Ascending aorta (tissue), 2 donors: ENCODE results near the gene RNASE4. TPM values are rescaled to one million over a fixed set of nuclear protein-coding genes. Genes with fewer than 3 reads are reported as not detected.

Experiments used
- DNase-seq, 2 donors: peaks; one replicate each; pipeline ENCODE4 v3.0.0-alpha.2; 2019; ENCODE audit warnings: low spot score in 2 of 2
- H3K27ac ChIP-seq, 2 donors: fragments of 200-600 bp; sonication (generic); one replicate each; pipeline ENCODE4 v1.5.1; 2016 to 2017; ENCODE audit warnings: mild to moderate bottlenecking in 1 of 2
- H3K27me3 ChIP-seq: fragments of 200-600 bp; sonication (generic); one replicate; pipeline ENCODE4 v1.5.1; 2017
- H3K36me3 ChIP-seq, 2 donors: fragments of 200-600 bp; sonication (generic); one replicate each; pipeline ENCODE4 v1.5.1; 2016
- H3K4me1 ChIP-seq, 2 donors: fragments of 200-600 bp; sonication (generic); one replicate each; pipeline ENCODE4 v1.5.1; 2016 to 2017; ENCODE audit warnings: mild to moderate bottlenecking in 1 of 2
- H3K4me3 ChIP-seq, 2 donors: fragments of 200-600 bp; sonication (generic); one replicate each; pipeline ENCODE4 v1.5.1; 2016 to 2017; ENCODE audit warnings: mild to moderate bottlenecking in 1 of 2
- H3K9me3 ChIP-seq, 2 donors: fragments of 200-600 bp; sonication (generic); one replicate each; pipeline ENCODE4 v1.5.1; 2016
- intact Hi-C: fragments of 100-400 bp; cut with DNase I; formaldehyde crosslinking; loops from one replicate; pipeline ENCODE4 v1.15.1; 2023
- total RNA-seq: library from RNA; depleted of rRNA; stranded (reverse); fragments of >200 nt; gene quantifications from one replicate; pipeline ENCODE4 v1.1.0, GENCODE V29; 2016
- TF ChIP-seq, protein P1 (sequence below), 3 experiments: fragments of 200-600 bp in 2 of 3; fragments of 450-650 bp in 1 of 3; sonication (generic) in 2 of 3; IDR thresholded peaks; one replicate each; pipeline ENCODE4 v1.5.1; 2016 to 2019; ENCODE audit warnings: antibody characterized with exemption in 3 of 3, mild to moderate bottlenecking in 1 of 3, moderate library complexity in 1 of 3

The RNASE4 gene
- total RNA-seq, 1 donor from 2014 or later = 23.2 TPM

GRCh38 chr14:20743556-20743955 is 59.2 kb downstream of the RNASE4 start:
- Histone ChIP-seq H3K27ac (no peak overlapping the region), H3K4me1 (no peaks in the 10 kb centered on the region), H3K27me3 (no peaks in the 10 kb centered on the region), H3K4me3 (no peak overlapping the region), H3K9me3 (no peaks in the 10 kb centered on the region), H3K36me3 (no peaks in the 10 kb centered on the region)
- TF ChIP-seq, protein P1, sequence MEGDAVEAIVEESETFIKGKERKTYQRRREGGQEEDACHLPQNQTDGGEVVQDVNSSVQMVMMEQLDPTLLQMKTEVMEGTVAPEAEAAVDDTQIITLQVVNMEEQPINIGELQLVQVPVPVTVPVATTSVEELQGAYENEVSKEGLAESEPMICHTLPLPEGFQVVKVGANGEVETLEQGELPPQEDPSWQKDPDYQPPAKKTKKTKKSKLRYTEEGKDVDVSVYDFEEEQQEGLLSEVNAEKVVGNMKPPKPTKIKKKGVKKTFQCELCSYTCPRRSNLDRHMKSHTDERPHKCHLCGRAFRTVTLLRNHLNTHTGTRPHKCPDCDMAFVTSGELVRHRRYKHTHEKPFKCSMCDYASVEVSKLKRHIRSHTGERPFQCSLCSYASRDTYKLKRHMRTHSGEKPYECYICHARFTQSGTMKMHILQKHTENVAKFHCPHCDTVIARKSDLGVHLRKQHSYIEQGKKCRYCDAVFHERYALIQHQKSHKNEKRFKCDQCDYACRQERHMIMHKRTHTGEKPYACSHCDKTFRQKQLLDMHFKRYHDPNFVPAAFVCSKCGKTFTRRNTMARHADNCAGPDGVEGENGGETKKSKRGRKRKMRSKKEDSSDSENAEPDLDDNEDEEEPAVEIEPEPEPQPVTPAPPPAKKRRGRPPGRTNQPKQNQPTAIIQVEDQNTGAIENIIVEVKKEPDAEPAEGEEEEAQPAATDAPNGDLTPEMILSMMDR (IDR thresholded peaks at IDR 0.05) = no peak
- no peak for DNase-seq
- intact Hi-C loops = no loop called here

- H3K36me3 ChIP-seq = no peaks in the 10 kb centered on the region
- no peak for DNase-seq
- TF ChIP-seq, protein P1 (IDR thresholded peaks at IDR 0.05) = no peak
- H3K4me3 ChIP-seq = no peak within 1 kb of the TSS
- intact Hi-C loops = no loop called here
- no peaks in the 10 kb centered on the region for H3K27me3 ChIP-seq
- no peak within 1 kb of the TSS for H3K27ac ChIP-seq
- H3K9me3 ChIP-seq = no peaks in the 10 kb centered on the region
- no peaks in the 10 kb centered on the region for H3K4me1 ChIP-seq
These were observed 61.4 kb downstream of the RNASE4 start, which contains the start of gene EDDM3A for GRCh38 chr14:20745571-20746358. TSS of gene EDDM3A (plus strand) at chr14:20745887. CDS start at chr14:20747581, 1,694 bp downstream.

GRCh38 chr14:20746566-20746965 is 62.2 kb downstream of the RNASE4 start:
- Histone ChIP-seq H3K4me1 (no peaks in the 10 kb centered on the region), H3K36me3 (no peaks in the 10 kb centered on the region), H3K27ac (no peak overlapping the region), H3K4me3 (no peak overlapping the region), H3K27me3 (no peaks in the 10 kb centered on the region), H3K9me3 (peaks cover 0 to under 1% of the 10 kb centered on the region in 2 donors)
- TF ChIP-seq, protein P1 (IDR thresholded peaks at IDR 0.05) = no peak
- no peak for DNase-seq
- intact Hi-C loops = no loop called here

DNA sequence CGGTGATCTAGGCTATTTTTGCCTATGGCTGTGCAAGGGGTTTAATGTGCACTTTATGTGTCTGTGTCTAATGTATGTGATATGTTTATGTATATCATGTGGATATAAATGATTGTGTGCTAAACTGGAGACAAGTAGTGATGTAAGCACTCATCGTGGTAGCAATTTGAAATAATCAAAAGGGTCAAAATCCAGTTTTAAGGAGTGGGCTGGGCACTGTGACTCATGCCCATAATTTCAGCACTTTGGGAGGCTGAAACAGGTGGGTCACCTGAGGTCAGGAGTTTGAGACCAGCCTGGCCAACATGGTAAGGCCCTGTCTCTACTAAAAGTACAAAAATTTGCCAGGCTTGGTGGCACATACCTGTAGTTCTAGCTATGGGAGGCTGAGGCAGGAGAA is 64.1 kb downstream of the RNASE4 start:
- Histone ChIP-seq H3K36me3 (no peaks in the 10 kb centered on the region), H3K9me3 (peaks cover 6 to 9% of the 10 kb centered on the region in 2 donors), H3K4me3 (no peak overlapping the region), H3K4me1 (no peaks in the 10 kb centered on the region), H3K27me3 (no peaks in the 10 kb centered on the region), H3K27ac (no peak overlapping the region)
- TF ChIP-seq, protein P1 (IDR thresholded peaks at IDR 0.05) = no peak
- DNase-seq = no peak
- intact Hi-C loops = no loop called here

- TF ChIP-seq, protein P1 (IDR thresholded peaks at IDR 0.05) = no peak
- H3K4me3 ChIP-seq = no peak overlapping the region
- DNase-seq = no peak
- H3K27ac ChIP-seq = no peak overlapping the region
- no peaks in the 10 kb centered on the region for H3K27me3 ChIP-seq
- no peaks in the 10 kb centered on the region for H3K4me1 ChIP-seq
- no peaks in the 10 kb centered on the region for H3K36me3 ChIP-seq
- peaks cover 6 to 9% of the 10 kb centered on the region in 2 donors for H3K9me3 ChIP-seq
- intact Hi-C loops = no loop called here
These were observed 65.8 kb downstream of the RNASE4 start for GRCh38 chr14:20750194-20750593.

Other genes starting within 250 kb of the RNASE4 start
- gene KLHL33, start 248.4 kb upstream of the RNASE4 start, total RNA-seq = not detected
- 26.7 TPM for gene OSGEP, start 229.7 kb upstream of the RNASE4 start, total RNA-seq
- gene APEX1, start 229.3 kb upstream of the RNASE4 start, total RNA-seq = 21.5 TPM
- gene PIP4P1, start 223.1 kb upstream of the RNASE4 start, total RNA-seq = 30.7 TPM
- 62.7 TPM for gene PNP, start 215.2 kb upstream of the RNASE4 start, total RNA-seq
- gene RNASE10, start 179.0 kb upstream of the RNASE4 start, total RNA-seq = not detected
- not detected for gene RNASE9, start 123.5 kb upstream of the RNASE4 start, total RNA-seq
- not detected for gene RNASE11, start 96.6 kb upstream of the RNASE4 start, total RNA-seq
- gene RNASE12, start 93.2 kb upstream of the RNASE4 start, total RNA-seq = not detected
- gene OR6S1, start 42.9 kb upstream of the RNASE4 start, total RNA-seq = not detected
- 4.2 TPM for gene ANG, start 4.2 kb downstream of the RNASE4 start, total RNA-seq
- not detected for gene EDDM3A, start 61.3 kb downstream of the RNASE4 start, total RNA-seq
- gene EDDM3B, start 83.8 kb downstream of the RNASE4 start, total RNA-seq = not detected
- 0.96 TPM for gene RNASE6, start 96.7 kb downstream of the RNASE4 start, total RNA-seq
- gene RNASE1, start 118.3 kb downstream of the RNASE4 start, total RNA-seq = 515 TPM
- not detected for gene RNASE3, start 206.8 kb downstream of the RNASE4 start, total RNA-seq